Measurements from ENCODE around the gene TSNAX.

GRCh38 chr1:231540847-231541246, 12.4 kb downstream of the TSNAX start:
- TF ChIP-seq POLR2AphosphoS5 (IDR thresholded peaks at IDR 0.05; ENCODE audit: low read depth, low read length) (no peak), FOXP2 (optimal IDR thresholded peaks at IDR 0.05; ENCODE audit: borderline replicate concordance, extremely low read depth, extremely low read length, insufficient read depth) (no peak), SIN3A (IDR thresholded peaks at IDR 0.05; ENCODE audit: borderline replicate concordance, insufficient read depth, low read length) (no peak), TAF1 (IDR thresholded peaks at IDR 0.05; ENCODE audit: borderline replicate concordance, insufficient read depth, low read length) (no peak)

Measured in PFSK-1 (cell line).